Sigmoid colon (tissue), 7 donors: ENCODE measurements around the gene LENEP. TPM values are rescaled to one million over a fixed set of nuclear protein-coding genes. Genes with fewer than 3 reads are reported as not detected.

Experiments used
- DNase-seq: peaks from one replicate; pipeline ENCODE4 v3.0.0-alpha.2; 2019
- H3K27ac ChIP-seq, 4 donors: fragments of 200-600 bp; sonication (generic); one replicate each; pipeline ENCODE4 v1.5.1; 2016 to 2019; ENCODE audit warnings: mild to moderate bottlenecking in 1 of 4
- H3K27me3 ChIP-seq, 3 donors: fragments of 200-600 bp; sonication (generic); one replicate each; pipeline ENCODE4 v1.5.1; 2019; ENCODE audit warnings: mild to moderate bottlenecking in 1 of 3
- H3K36me3 ChIP-seq, 4 donors: fragments of 200-600 bp; sonication (generic); one replicate each; pipeline ENCODE4 v1.5.1; 2016 to 2019
- H3K4me1 ChIP-seq, 4 donors: fragments of 200-600 bp; sonication (generic); one replicate each; pipeline ENCODE4 v1.5.1; 2017 to 2019
- H3K4me3 ChIP-seq, 4 donors: fragments of 200-600 bp; sonication (generic); one replicate each; pipeline ENCODE4 v1.5.1; 2017 to 2019; ENCODE audit warnings: mild to moderate bottlenecking in 2 of 4, moderate library complexity in 1 of 4
- H3K9me3 ChIP-seq, 4 donors: fragments of 200-600 bp in 3 of 4; sonication (generic) in 3 of 4; one replicate each; pipeline versions ENCODE4 v1.5.1 to v1.6.1; 2013 to 2019
- EP300 ChIP-seq, 4 donors: sonication (generic); formaldehyde crosslinking; IDR thresholded peaks; one replicate each; pipeline ENCODE4 v1.6.1; 2017; ENCODE audit warnings: antibody characterized with exemption in 4 of 4
- POLR2A ChIP-seq, 2 donors: fragments of 450-650 bp; IDR thresholded peaks; one replicate each; pipeline ENCODE4 v1.6.1; 2016; ENCODE audit warnings: antibody characterized with exemption in 2 of 2, mild to moderate bottlenecking in 2 of 2, moderate library complexity in 2 of 2
- POLR2AphosphoS5 ChIP-seq, 4 donors: sonication (generic); formaldehyde crosslinking; IDR thresholded peaks; one replicate each; pipeline ENCODE4 v1.6.1; 2017; ENCODE audit warnings: antibody characterized with exemption in 4 of 4
- WGBS, 2 donors: extraction: QIAGEN DNeasy Blood & Tissue Kit; methylation state at CpG; one replicate each; pipeline ENCODE4 v1.1.7; 2013; 5-methylcytosine and 5-hydroxymethylcytosine counted together
- intact Hi-C: fragments of 100-400 bp; cut with DNase I; formaldehyde crosslinking; loops from one replicate; pipeline ENCODE4 v1.15.1; 2023
- polyA plus RNA-seq, 3 donors: library from polyadenylated mRNA; stranded (reverse); fragments of 200-250 nt; gene quantifications; one replicate each; pipeline ENCODE4 v1.2.3, GENCODE V29; 2013
- total RNA-seq, 4 donors: library from RNA; depleted of rRNA; stranded (reverse); fragments of >200 nt; gene quantifications; one replicate each; pipeline ENCODE4 v1.1.0, GENCODE V29; 2016
- TF ChIP-seq, protein P1 (sequence below), 4 experiments: fragments of 450-650 bp in 3 of 4; fragments of 200-600 bp in 1 of 4; IDR thresholded peaks; one replicate each; pipeline ENCODE4 v1.5.1; 2016 to 2019; ENCODE audit warnings: antibody characterized with exemption in 4 of 4, mild to moderate bottlenecking in 3 of 4, moderate library complexity in 2 of 4
- donor health status: healthy with polysubstance abuse.
- donor health status: Bipolar disorder and iron deficiency.
- donor health status: healthy.

The LENEP gene
- total and polyA plus RNA-seq, 7 donors = 0.39 TPM; not detected in 6

GRCh38 chr1:154987326-154987725 lies 6.1 kb upstream of the LENEP start:
- Histone ChIP-seq H3K9me3 (no peaks in the 10 kb centered on the region), H3K4me3 (no peak overlapping the region), H3K27ac (no peak overlapping the region), H3K36me3 (peaks cover 14 to 48% (median 21%) of the 10 kb centered on the region in 4 donors), H3K4me1 (peaks cover 0 to 20% (median 17%) of the 10 kb centered on the region in 4 donors), H3K27me3 (no peaks in the 10 kb centered on the region)
- intact Hi-C loops = no loop called here
- DNase-seq = peak; percentile 65
- TF ChIP-seq POLR2AphosphoS5 (IDR thresholded peaks at IDR 0.05) (no peak), EP300 (IDR thresholded peaks at IDR 0.05) (no peak), POLR2A (IDR thresholded peaks at IDR 0.05) (no peak)
- TF ChIP-seq, protein P1, sequence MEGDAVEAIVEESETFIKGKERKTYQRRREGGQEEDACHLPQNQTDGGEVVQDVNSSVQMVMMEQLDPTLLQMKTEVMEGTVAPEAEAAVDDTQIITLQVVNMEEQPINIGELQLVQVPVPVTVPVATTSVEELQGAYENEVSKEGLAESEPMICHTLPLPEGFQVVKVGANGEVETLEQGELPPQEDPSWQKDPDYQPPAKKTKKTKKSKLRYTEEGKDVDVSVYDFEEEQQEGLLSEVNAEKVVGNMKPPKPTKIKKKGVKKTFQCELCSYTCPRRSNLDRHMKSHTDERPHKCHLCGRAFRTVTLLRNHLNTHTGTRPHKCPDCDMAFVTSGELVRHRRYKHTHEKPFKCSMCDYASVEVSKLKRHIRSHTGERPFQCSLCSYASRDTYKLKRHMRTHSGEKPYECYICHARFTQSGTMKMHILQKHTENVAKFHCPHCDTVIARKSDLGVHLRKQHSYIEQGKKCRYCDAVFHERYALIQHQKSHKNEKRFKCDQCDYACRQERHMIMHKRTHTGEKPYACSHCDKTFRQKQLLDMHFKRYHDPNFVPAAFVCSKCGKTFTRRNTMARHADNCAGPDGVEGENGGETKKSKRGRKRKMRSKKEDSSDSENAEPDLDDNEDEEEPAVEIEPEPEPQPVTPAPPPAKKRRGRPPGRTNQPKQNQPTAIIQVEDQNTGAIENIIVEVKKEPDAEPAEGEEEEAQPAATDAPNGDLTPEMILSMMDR (IDR thresholded peaks at IDR 0.05) = no peak
- WGBS, 2 donors = 61 to 86% methylated on average over 6 of the region's 6 CpGs

- H3K9me3 ChIP-seq = no peaks in the 10 kb centered on the region
- WGBS, 2 donors = 88 to 92% methylated on average over 17 of the region's 17 CpGs
- H3K27me3 ChIP-seq = no peaks in the 10 kb centered on the region
- peaks cover 0 to 15% (median 12%) of the 10 kb centered on the region in 4 donors for H3K4me1 ChIP-seq
- DNase-seq = no peak
- H3K36me3 ChIP-seq = peaks cover 14 to 56% (median 21%) of the 10 kb centered on the region in 4 donors
- no peak for TF ChIP-seq EP300 (IDR thresholded peaks at IDR 0.05)
- no peak for TF ChIP-seq POLR2AphosphoS5 (IDR thresholded peaks at IDR 0.05)
- TF ChIP-seq, protein P1 (IDR thresholded peaks at IDR 0.05) = no peak
- TF ChIP-seq POLR2A (IDR thresholded peaks at IDR 0.05) = no peak
- H3K27ac ChIP-seq = no peak overlapping the region
- H3K4me3 ChIP-seq = no peak overlapping the region
- intact Hi-C loops = no loop called here
These were observed 5.1 kb upstream of the LENEP start for GRCh38 chr1:154988058-154988954.

DNA sequence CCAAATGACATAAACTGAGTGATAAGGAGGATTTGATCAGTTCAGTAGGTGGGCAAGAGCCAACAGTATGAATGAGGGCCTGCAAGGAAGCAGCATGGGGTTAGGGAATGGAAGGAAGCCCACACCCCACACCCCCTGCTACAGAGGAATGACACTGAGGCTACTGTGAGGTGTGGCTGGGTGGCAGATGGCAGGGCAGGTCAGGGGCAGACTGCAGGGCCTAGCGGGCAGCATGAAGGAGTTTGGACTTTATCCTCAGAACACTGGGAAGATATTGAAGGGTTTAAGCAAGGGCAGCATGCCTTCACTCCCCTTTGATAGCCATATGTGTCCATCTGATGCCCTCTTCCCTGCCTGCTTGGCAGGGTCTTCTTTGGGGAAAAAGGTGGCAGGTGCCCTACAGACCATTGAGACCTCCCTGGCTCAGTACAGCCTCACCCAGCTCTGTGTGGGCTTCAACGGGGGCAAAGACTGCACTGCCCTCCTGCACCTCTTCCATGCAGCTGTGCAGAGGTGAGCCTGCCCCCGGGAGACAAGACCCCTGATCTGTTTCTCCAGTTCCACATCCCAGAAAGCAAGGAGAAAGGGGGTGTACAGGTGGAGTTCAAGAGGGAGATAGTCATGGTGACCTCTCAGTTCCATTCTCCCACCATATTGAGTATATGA lies 4.1 kb upstream of the LENEP start:
- Histone ChIP-seq H3K4me1 (peaks cover 0 to 5% (median 3%) of the 10 kb centered on the region in 4 donors), H3K4me3 (no peak overlapping the region), H3K27ac (no peak overlapping the region), H3K9me3 (no peaks in the 10 kb centered on the region), H3K27me3 (no peaks in the 10 kb centered on the region), H3K36me3 (peaks cover 14 to 56% (median 21%) of the 10 kb centered on the region in 4 donors)
- DNase-seq = no peak
- intact Hi-C loops = no loop called here
- TF ChIP-seq POLR2A (IDR thresholded peaks at IDR 0.05) (no peak), POLR2AphosphoS5 (IDR thresholded peaks at IDR 0.05) (no peak), EP300 (IDR thresholded peaks at IDR 0.05) (no peak)
- TF ChIP-seq, protein P1 (IDR thresholded peaks at IDR 0.05) = no peak
- 61 to 85% methylated on average over 3 of the region's 3 CpGs for WGBS, 2 donors

- Histone ChIP-seq H3K4me3 (no peak overlapping the region), H3K27ac (no peak overlapping the region), H3K27me3 (no peaks in the 10 kb centered on the region), H3K36me3 (peaks cover 14 to 56% (median 21%) of the 10 kb centered on the region in 4 donors), H3K4me1 (no peaks in the 10 kb centered on the region), H3K9me3 (no peaks in the 10 kb centered on the region)
- no peak for DNase-seq
- intact Hi-C loops = no loop called here
- TF ChIP-seq POLR2A (IDR thresholded peaks at IDR 0.05) (no peak), EP300 (IDR thresholded peaks at IDR 0.05) (no peak), POLR2AphosphoS5 (IDR thresholded peaks at IDR 0.05) (no peak)
- TF ChIP-seq, protein P1 (IDR thresholded peaks at IDR 0.05) = no peak
- 94 to 95% methylated on average over 8 of the region's 8 CpGs for WGBS, 2 donors
These were observed 3.1 kb upstream of the LENEP start for GRCh38 chr1:154990276-154990675.
